A549 (cell line): ENCODE data around the gene KCNG1. TPM values are rescaled to one million over a fixed set of nuclear protein-coding genes. Genes with fewer than 3 reads are reported as not detected.
A peak's percentile ranks its signal among the peaks of the same experiment; 100 is the strongest.

Experiments
- ATOH8 ChIP-seq: fragments of 250-450 bp; sonication (Bioruptor Pico); IDR thresholded peaks from 2 replicates; pipeline ENCODE4 v1.5.0; 2020; ENCODE audit warnings: low read depth, mild to moderate bottlenecking, moderate library complexity
- BCL3 ChIP-seq: fragments of >200 bp; sonication (Bioruptor Twin); formaldehyde crosslinking; IDR thresholded peaks from 3 replicates; pipeline ENCODE4 v1.6.1; 2016
- CBX8 ChIP-seq: fragments of 200-600 bp; sonication (generic); IDR thresholded peaks from 2 replicates; pipeline ENCODE4 v1.6.1; 2016
- CTCF ChIP-seq: fragments of >200 bp; sonication (Bioruptor Twin); formaldehyde crosslinking; IDR thresholded peaks from 3 replicates; pipeline ENCODE4 v1.5.1; 2016
- E2F6 ChIP-seq: IDR thresholded peaks from 2 replicates; pipeline ENCODE4 v1.6.1; 2012; ENCODE audit warnings: low read depth, borderline replicate concordance
- ESRRA ChIP-seq: fragments of 150-350 bp; IDR thresholded peaks from 2 replicates; pipeline ENCODE4 v1.6.1; 2014; ENCODE audit warnings: mild to moderate bottlenecking, low read length, borderline replicate concordance
- FOSB ChIP-seq: fragments of 250-450 bp; sonication (Bioruptor Pico); IDR thresholded peaks from 2 replicates; pipeline ENCODE4 v1.5.0; 2020; ENCODE audit warnings: mild to moderate bottlenecking, moderate library complexity
- FOSL2 ChIP-seq, 2 experiments: fragments of 450-650 bp in 1 of 2; fragments of >200 bp in 1 of 2; sonication (Bioruptor Twin) in 1 of 2; formaldehyde crosslinking; IDR thresholded peaks; 2 replicates each; pipeline versions ENCODE4 v1.5.0 to v1.6.1; 2016 to 2020; ENCODE audit warnings: mild to moderate bottlenecking in 1 of 2, moderate library complexity in 1 of 2
- FOXS1 ChIP-seq: fragments of 250-450 bp; sonication (Bioruptor Pico); IDR thresholded peaks from 2 replicates; pipeline ENCODE4 v1.5.0; 2020; ENCODE audit warnings: mild to moderate bottlenecking, moderate library complexity
- HES2 ChIP-seq: fragments of >200 bp; sonication (Bioruptor Twin); formaldehyde crosslinking; IDR thresholded peaks from 2 replicates; pipeline ENCODE4 v1.6.1; 2016
- HEYL ChIP-seq: fragments of 250-450 bp; sonication (Bioruptor Pico); IDR thresholded peaks from 2 replicates; pipeline ENCODE4 v1.8.0; 2021; ENCODE audit warnings: mild to moderate bottlenecking, moderate library complexity
- HMGXB4 ChIP-seq: fragments of 250-450 bp; sonication (Bioruptor Pico); IDR thresholded peaks from 2 replicates; pipeline ENCODE4 v1.5.0; 2021; ENCODE audit warnings: mild to moderate bottlenecking, moderate library complexity, borderline replicate concordance
- JUN ChIP-seq, 2 experiments: fragments of >200 bp; sonication (Bioruptor Twin); formaldehyde crosslinking; IDR thresholded peaks; 2 replicates in 1 of 2; 3 replicates in 1 of 2; pipeline ENCODE4 v1.6.1; 2016 to 2017
- MAFK ChIP-seq: fragments of 450-650 bp; IDR thresholded peaks from 2 replicates; pipeline ENCODE4 v1.6.1; 2014; ENCODE audit not compliant: partially characterized antibody
- MYC ChIP-seq: IDR thresholded peaks from 2 replicates; pipeline ENCODE4 v1.6.1; 2012; ENCODE audit warnings: mild to moderate bottlenecking, inconsistent platforms, low read length, improper control_type of control experiment, borderline replicate concordance
- NPAS2 ChIP-seq: fragments of 250-450 bp; sonication (Bioruptor Pico); IDR thresholded peaks from 2 replicates; pipeline ENCODE4 v1.8.0; 2022; ENCODE audit warnings: mild to moderate bottlenecking, moderate library complexity, borderline replicate concordance
- PBX3 ChIP-seq: IDR thresholded peaks from 2 replicates; pipeline ENCODE4 v1.6.1; 2012
- POLR2AphosphoS2 ChIP-seq: conservative IDR thresholded peaks from 2 replicates; pipeline ENCODE4 v1.6.1; 2012; ENCODE audit warnings: low read length, improper control_type of control experiment, inconsistent platforms
- RARB ChIP-seq: fragments of 250-450 bp; sonication (Bioruptor Pico); IDR thresholded peaks from 2 replicates; pipeline ENCODE4 v1.8.0; 2021; ENCODE audit warnings: mild to moderate bottlenecking, moderate library complexity
- RCOR1 ChIP-seq: fragments of 150-350 bp; IDR thresholded peaks from 2 replicates; pipeline ENCODE4 v1.6.1; 2014; ENCODE audit warnings: antibody characterized with exemption, low read length, low read depth
- RFX5 ChIP-seq: fragments of 450-650 bp; IDR thresholded peaks from 2 replicates; pipeline ENCODE4 v1.7.1; 2014; ENCODE audit warnings: antibody characterized with exemption, mild to moderate bottlenecking, moderate library complexity
- ZNF302 ChIP-seq: fragments of 250-450 bp; sonication (Bioruptor Pico); IDR thresholded peaks from 2 replicates; pipeline ENCODE4 v1.9.0; 2021; ENCODE audit warnings: inconsistent platforms, mild to moderate bottlenecking, moderate library complexity
- polyA plus RNA-seq, 4 experiments: library from polyadenylated mRNA; depleted of rRNA in 3 of 4; stranded (reverse); fragments of >200 nt; fragmentation: RNase III in 1 of 4; extraction: RNeasy Plus Mini Kit Qiagen cat#74134 plus additional on column Dnase treatment in 1 of 4; gene quantifications; 2 replicates in 3 of 4; 3 replicates in 1 of 4; pipeline ENCODE4 v1.2.3, GENCODE V29; 2011 to 2017

KCNG1 gene
- polyA plus RNA-seq, 2 of the 4 experiments (the other 2 are of a cell fraction), result 8.5 to 12.3 TPM

- TF ChIP-seq PBX3, result no peak
- TF ChIP-seq RCOR1, result no peak
- no peak for TF ChIP-seq FOXS1 (CRISPR knock-in tag)
- TF ChIP-seq RARB, result no peak
- no peak for TF ChIP-seq HES2
- no peak for TF ChIP-seq NPAS2 (CRISPR knock-in tag)
- no peak for TF ChIP-seq RFX5
- no peak for TF ChIP-seq ZNF302 (CRISPR knock-in tag)
- no peak for TF ChIP-seq FOSL2 (IDR thresholded peaks at IDR 0.05)
- no peak for TF ChIP-seq FOSL2 (CRISPR knock-in tag; IDR thresholded peaks at IDR 0.05)
- no peak for TF ChIP-seq HMGXB4 (CRISPR knock-in tag)
- TF ChIP-seq MAFK, result no peak
- TF ChIP-seq MYC, result no peak
- no peak for TF ChIP-seq FOSB (CRISPR knock-in tag)
- no peak for TF ChIP-seq POLR2AphosphoS2
- no peak for TF ChIP-seq ATOH8
- TF ChIP-seq CTCF, result no peak
- no peak for TF ChIP-seq CBX8
- TF ChIP-seq JUN (IDR thresholded peaks at IDR 0.05), result peak; percentile 70 to 83; a peak in 4 of 5 replicates
- no peak for TF ChIP-seq ESRRA
- TF ChIP-seq HEYL (CRISPR knock-in tag), result no peak
- peak; percentile 78; the same call in 1 of the 3 replicates for TF ChIP-seq BCL3
- TF ChIP-seq E2F6, result no peak
Observed at GRCh38 chr20:50957798-50958614, 64.9 kb downstream of the KCNG1 start, which contains the start of gene DPM1 (continued).
